Measurements from ENCODE around the gene CRTAC1.
"Not testable (repeated sequence)": the region's sequence is repeated elsewhere in the genome, so short reads cannot be mapped to it uniquely, and the experiment has no call there.

The CRTAC1 gene

DNA sequence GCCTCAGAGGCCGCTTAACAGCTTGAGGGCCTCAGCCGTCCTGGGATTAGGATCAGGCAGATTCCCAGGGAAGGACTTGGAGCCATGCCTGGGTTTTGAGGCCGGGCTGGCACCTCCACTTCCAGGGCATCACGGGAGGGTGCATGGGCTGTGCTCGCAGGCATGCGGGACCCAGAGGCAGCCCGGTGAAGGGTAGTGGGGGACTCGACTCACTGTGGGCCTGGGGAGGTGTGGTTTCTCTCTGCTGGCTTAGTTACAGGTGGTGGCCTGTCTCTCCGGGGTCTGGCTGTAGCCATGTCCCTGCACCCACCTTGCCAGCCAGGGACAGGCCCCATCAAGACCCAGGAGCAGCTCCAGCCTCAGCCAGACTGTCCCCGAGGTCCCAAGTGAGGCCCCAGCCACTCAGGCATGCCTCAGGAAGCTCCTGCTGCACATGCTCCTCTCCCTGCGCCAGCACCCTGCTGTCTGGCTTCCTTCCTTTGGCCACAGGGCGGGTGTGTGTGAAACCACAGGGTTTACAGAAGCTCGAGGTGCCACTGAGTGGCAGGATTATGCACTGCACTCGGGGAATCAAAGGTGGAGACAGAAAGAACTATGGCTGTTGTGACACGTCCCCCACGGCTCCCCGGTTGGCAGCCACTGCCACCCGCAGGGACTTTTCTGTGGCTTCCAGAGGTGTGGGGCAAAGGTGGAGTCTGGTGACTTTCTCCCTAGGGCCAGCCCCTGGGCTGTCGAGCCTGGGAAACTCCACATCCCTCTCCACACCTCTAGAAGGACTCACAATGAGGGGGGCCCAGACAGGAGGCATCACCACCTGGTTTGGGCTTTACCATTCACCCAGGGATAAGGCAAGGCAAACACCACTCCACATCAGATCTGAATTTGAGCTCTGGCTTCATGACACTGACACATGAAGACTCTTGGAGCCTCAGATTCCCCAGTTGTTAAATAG, 161.1 kb downstream of the CRTAC1 start:
- peak; percentile 73 to 77 for DNase-seq (ENCODE audit: low read depth in 2 of 2)

DNA sequence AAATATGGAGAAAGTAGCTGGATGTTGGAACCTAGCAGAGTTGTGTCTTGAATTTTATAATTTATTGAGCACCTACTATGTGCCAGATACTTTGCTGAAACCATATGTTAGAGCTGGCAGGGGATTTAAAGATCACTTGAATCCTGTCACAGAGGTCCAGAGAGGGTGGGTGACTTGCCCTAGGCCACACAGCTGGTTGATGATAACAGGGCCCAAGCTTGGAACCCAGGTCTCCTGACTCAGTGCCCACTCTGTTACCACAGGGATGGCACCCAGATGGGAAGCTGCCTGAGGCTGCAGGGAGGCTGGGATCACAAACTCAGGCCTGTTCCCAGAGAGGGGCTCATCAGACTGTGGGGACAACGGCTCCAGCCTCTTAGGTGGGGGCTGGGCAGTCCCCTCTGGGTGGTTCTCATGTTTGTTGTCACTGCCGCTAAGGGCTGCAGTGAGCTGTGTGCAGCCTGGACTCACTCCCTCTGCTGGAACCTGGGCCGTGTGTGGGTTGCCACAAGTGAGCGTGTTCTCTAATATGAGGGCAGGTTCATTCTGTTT, 162.2 kb downstream of the CRTAC1 start:
- no peak for DNase-seq (ENCODE audit: low read depth in 2 of 2)

DNA sequence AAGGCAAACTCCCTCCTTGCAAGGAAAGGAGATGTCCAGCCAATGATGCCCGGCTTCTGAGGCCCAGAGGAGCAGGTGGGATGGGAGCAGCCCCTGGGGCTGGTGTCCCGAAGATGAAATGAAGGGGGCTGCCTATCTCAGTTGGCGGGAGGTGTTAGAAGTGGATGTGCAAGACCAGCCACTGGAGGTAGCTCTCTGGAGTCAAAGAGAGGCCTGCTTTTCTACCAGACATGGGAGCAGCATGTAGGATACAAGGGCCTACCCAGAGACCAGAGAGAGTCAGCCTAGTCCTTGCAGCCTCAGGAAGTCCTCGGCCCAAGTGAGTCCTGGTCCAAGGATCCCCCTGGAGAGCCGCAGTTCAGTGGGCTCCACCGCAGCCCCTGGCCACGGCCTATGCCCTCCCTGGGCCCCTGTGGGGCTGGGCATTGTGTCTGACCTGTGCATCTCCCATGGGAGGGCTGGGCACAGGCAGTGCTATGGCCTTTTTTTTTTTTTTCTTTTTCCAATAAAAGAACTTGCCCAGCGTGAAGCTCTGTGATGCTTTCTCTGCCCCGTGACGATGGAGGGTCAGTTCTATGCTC, 163.1 kb downstream of the CRTAC1 start:
- no peak for DNase-seq (ENCODE audit: low read depth in 2 of 2)

DNA sequence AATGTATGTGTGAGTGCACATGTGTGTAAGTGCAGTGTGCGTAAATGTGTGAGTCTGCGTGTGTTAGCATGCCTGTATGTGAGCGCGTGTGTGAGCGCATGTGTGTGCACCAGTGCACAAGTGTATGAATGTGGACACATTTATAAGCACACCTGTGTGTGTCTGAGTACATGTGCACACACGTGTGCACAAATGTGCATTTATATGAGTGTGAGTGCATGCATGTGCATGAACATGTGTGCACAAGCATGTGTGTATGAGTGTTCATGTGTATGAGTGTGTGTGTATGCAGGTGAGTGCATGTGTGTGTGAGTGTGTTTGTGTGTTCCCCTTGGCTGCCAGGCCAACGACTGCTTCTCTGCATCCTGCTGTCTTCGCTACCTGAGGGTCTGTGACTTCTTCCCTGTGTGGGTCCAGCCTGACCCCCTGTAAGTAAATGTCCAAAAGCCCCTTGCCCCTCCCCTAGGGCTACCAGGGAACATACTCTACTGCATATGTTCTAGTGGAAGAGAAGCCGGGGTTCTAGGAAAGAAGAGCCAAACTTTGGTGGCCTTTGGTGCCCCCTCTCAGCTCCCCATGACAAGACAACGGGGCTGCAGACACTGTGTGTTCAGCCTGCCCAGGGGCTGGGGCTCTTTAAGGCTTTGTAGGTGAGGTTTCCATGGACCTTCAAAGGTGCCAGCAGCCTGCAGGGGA, 163.7 kb downstream of the CRTAC1 start:
- DNase-seq (ENCODE audit: low read depth in 2 of 2): no peak

DNA sequence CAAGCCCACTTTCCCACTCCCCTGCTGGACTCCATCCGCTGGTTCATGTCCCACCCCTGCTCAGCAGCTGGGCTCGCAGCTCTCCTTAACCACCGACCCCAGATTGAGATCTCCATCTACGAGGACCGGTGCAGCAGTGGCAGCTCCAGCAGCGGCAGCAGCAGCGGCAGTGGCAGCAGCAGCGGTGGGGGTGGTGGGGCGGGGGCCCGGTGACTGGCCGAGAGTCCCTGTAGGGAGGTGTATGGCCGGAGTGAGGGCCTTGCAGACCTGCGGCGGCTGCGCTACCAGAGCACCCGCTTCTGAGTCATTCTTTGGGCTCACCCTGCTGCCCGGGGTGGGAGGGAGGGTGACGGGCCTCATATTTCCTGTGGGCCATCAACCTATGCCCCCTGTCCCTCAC, 164.9 kb downstream of the CRTAC1 start:
- no peak for DNase-seq (ENCODE audit: low read depth in 2 of 2)

DNA sequence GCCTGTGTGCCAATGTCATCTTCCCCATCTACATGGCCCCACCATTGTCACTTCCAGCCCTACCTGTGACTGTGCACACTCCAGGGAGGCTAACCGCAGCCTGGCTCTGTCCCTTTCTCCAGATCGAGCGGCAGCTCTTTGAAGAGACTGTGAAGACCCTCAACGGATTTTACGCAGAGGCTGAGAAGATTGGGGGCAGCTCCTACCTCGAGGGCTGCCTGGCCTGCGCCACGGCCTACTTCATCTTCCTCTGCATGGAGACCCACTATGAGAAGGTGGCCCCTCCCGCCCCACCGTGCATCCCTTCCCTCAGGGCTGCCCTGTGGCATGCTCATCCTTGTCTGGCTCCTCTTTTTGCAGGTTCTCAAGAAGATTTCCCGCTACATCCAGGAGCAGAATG, 166.6 kb downstream of the CRTAC1 start:
- no peak for DNase-seq (ENCODE audit: low read depth in 2 of 2)

DNA sequence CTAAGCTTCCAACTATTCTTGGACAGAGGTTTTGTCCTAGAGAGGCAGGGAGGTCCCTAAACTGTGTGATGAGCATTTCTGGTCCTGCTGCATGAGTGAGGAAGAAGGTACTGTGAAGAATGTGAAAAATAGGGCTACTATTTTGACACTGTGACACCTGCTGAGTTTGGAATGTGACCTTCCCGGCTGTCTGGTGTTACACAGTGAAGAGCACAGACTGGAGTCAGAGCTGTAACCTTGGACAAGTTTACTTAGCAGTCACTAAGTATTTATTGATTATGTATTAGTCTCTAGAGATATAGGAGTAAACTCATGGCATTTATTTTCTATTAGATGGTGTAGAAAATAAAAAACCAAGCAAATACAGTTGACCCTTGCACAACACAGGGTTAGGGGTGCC, 168.5 kb downstream of the CRTAC1 start:
- DNase-seq (ENCODE audit: low read depth in 2 of 2): no peak

DNA sequence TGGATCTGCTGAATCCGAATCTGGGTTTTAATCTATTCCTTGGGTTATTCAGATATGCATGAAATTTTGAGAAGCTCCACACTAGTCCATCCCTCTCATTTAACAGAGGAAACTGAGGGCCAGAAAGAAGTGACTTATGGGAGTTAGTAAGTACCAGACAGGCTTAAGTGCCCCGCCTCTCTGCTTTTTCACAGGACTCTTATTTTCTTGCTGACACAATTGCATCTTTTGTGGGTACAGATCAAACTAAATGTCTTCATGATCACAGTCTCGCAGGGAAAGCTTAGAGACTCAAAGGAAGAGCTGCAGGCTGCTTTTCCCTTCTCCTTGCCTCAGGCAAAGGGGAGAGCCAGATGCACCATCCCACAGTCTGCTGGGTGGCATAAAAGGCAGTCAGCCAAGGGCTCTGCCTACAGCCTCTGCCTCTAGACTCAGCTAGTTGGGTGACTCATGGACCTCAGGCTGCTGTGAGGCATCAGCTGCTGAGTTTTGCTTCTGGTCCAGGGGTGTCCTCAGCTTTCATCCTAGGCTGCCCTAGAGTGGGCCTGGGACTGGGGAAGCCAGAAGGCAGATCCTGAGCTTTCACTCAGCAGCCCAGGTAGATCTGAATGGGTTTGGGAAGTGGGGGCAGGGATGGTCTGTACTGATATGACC, 169.2 kb downstream of the CRTAC1 start:
- no peak for DNase-seq (ENCODE audit: low read depth in 2 of 2)

DNA sequence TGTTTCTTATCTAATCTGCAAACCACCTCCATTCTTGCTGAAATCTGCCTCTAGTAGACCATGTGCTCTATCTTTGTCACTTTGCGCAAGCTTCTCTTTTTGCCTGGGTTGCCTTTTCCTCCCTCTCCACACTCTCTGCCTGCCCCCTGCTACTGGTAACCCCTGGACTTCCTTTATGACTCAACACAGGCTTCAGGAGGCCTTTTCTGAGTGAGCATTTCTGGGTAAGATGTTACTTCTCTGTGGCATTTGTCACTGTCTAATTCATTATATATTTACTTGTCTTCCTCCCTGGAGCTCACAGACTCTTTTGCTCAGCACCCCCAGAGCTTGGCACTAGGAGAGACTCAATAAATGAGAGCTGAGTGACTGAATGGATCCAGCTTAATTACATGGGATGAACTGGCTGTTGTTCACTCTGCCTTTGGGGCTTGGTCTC, 172.4 kb downstream of the CRTAC1 start:
- no peak for DNase-seq (ENCODE audit: low read depth in 2 of 2)

DNA sequence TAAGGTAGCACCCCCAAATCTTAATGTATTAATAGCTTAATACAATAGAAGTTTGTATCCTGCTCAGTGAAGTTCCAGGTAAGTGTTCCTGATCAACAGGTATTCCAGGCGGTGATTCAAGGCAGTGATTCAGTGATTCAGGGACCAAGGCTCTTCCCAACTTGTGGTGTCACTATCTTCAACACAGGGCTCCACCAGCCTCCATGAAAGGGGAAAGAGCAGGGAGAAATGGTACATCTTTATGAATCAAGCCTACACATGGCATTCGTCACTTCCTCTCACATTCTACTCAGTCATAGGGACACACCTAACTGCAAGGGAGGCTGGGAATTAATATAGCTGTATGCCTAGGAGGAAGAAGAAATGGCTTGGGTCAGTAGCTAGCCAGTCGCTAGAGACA, 175.7 kb downstream of the CRTAC1 start:
- DNase-seq (ENCODE audit: low read depth in 2 of 2): no peak

DNA sequence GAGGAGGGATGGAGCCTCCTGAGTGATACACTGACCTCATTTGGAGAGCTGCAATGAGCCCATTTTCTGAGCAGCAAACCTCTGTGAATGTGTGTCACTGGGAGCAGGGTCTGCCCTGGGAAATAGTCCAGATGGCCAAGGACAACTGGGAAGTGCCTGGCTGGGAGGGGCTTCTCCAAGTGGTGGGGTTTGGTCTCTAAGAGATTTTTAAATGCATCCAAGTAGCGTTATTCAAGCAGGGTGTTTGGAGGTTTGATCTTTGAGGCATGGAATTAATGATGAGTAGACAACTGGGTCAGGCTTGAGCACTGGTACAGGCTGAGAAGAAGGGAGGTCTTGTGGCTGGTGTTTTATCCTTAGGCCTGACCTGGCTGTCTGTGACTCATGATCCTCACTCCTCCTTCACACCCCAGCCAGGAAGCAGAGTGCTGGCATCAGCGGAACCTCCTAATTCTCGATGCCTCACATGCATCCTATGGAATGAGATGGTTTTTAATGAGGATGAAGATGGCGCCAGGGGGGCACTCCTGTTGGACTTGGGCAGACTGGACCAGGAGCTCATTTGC, 177.5 kb downstream of the CRTAC1 start:
- no peak for DNase-seq (ENCODE audit: low read depth in 2 of 2)

DNA sequence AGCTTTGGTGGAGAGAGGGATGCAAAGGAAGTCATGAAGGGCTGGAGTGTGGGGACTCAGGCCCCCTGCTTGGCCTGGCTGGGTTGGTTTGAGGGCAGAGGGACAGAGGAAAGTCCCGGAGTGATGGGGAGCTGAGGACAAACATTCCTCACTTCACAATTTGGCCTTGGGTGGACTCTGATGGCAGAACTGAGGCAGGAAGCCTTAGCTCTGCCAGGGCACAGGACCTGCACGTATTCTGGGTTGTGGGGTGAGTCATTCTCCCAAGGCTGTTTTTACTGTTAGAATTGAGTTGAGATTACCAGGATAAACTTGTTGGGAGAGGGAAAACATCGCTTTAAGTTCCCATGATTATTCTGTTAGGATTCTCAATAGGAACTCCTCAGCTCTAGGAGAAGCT, 178.1 kb downstream of the CRTAC1 start:
- no peak for DNase-seq (ENCODE audit: low read depth in 2 of 2)

DNA sequence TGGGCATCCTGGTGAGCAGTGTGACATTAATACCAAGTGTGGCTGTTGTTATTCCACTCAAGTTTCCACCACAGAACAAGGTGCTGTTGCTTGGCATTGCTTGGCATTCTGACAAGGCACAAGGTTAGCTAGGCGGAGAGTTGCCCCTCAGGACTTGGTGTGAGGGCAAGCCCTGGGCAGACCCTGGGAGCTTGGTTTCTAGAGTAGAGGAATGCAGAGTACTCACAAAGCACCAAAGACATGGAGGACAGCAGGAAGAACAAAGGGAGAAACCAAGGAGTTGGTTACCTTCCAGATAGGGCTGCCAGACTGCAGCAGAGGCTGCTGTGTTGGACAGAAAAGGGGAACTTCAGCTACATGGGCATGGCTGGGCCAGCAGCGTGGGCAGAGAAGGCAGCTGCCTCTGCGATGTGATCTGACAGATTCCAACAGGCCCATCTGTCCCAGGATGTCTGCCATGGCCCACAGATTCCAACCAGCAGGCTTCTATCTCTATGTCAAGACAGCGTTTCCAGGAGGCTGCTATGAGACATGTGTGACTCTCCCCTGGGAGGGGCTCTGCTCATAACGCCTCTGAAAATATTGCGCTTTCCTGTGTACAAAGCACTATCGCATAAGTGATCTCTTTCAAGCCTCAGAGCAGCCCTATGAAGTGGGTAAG, 178.9 kb downstream of the CRTAC1 start:
- DNase-seq (ENCODE audit: low read depth in 2 of 2): no peak

DNA sequence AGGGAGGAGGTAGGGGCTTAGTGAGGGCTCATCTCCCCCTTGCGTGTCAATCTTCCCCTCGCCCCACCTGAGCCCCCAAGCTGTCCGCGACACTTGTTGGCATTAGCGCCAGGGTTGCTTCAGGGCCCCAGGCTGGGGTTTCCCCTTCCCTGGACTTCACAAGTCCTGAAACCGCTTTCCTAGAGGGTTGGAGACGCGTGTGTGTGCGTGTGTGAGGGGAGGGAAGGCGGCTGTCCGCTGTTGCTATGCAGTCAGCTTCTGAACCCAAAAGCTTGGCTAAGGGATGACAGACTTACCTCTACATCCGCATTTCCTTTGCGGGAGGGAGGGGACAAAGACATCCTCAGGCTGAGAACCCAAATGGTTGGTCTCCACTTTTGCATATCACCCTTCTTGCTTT, 180.0 kb downstream of the CRTAC1 start:
- no peak for DNase-seq (ENCODE audit: low read depth in 2 of 2)

DNA sequence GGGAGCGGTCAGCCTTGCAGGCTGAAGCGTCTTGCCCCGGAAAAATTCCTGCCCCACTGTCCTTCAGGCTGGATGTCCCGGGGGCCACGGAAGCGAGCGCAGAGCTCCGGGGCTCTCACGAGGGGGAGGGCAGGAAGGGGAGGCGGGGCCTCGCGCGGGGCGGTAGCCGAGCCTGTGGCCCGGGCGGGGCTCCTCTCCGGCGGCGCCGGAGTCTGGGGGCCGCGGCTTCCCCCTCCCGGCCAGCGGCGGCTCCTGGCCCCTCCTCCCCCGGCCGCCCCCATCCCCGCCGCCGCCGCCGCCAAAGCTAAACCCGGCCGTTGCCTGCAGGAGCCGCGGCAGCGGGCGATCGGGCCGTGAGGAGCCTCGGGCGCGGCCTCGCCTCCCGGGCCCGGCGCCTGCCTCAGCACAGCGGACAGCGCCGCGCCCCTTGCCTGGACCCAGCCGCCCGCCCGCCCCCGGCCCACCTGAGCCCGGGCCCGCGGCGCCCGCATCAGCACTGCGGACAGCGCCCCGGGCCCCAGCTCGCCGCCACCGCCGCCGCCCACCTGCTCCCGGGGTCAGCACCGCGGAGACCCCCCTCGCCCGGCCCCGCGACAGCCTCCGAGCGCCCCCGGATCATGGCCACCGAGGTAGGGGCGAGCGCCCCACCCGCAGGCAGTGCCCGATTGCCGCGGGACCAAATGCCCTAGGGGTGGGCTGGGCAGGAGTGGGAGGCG, 180.6 kb downstream of the CRTAC1 start, which contains the start of gene GOLGA7B:
GOLGA7B (plus strand) TSS at position 157 of the 716 bp plus-strand sequence; CDS start at position 618, 461 bp downstream.
- peak; percentile 21 to 62 for DNase-seq (ENCODE audit: low read depth in 2 of 2)

DNA sequence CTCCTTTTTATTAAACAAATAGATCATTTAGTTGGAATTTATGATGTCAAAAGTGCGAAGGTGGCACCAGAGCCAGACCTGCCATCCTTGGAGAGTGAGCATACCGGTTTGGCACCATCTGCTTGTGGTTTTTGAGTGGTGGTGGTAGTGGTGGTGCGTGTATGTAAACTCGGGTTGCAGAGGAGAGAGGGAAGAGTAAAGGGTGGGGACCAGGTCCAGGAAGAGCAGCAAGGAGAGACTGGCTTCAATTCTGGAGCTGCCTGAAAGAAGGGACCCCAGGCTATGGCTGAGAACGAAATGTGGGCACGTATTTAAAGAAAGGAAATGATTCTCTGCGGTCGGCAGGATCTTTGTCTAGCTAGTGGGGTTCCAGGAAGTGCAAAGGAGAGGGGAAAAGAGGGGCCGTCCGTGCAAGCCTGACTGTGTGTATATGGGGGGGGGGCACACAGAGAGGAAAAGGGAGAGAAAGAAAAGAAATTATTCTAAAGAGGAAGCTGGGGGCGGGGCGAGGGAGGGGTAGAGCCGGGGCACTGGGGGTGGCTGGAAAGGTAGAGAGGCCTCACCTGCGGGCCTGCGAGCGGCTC, 181.2 kb downstream of the CRTAC1 start:
- peak in 1 of 2 donors; percentile 15 for DNase-seq (ENCODE audit: low read depth in 2 of 2)

DNA sequence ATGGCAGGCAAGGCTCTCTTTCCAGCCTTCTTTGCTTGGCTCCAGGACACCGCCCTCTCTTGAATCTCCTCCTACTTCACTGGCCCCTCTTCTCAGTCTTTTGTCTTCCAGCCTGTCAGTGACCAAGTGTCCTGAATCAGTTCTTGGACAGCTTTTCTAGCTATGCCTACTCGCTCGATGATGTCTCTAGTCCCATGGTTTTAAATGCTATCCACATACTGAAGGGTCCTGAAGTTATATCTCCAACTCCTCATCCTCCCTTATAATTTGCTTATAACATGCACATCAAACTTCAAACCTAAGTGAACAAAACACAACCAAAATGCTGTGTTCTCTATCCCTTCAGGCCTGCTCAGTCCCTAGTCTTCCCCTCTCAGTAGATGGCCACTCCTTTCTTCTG, 185.7 kb downstream of the CRTAC1 start:
- DNase-seq (ENCODE audit: low read depth in 2 of 2): no peak

DNA sequence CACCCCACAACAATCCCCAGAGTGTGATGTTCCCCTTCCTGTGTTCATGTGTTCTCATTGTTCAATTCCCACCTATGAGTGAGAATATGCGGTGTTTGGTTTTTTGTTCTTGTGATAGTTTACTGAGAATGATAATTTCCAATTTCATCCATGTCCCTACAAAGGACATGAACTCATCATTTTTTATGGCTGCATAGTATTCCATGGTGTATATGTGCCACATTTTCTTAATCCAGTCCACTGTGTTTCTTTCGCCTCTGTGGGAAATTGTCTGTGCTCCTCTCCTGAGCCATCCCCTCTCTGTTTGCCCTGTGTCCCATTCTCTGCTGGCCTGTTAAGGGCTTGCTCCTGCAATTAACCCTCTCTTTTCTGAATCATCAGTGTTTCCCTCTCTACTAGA, 186.4 kb downstream of the CRTAC1 start:
- not testable (repeated sequence) for DNase-seq (ENCODE audit: low read depth in 2 of 2)

DNA sequence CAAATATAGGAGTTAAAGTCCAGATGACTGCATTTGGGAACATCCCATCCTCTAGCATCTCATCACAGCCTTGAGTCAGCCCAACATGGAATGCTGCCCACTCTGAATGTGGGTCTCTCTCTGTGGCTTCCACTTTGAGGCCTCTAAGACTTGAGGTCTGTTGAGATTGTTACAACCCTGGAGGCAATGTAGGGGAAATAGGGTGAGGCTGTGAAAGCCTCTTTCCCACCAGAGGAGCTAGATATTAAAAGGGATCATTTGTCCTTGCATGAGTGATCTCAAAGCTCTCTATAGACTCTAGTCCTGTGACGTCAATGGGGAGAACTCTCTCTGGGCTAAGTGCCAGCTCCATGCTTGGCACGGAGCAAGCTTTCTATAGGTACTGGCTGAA, 187.1 kb downstream of the CRTAC1 start:
- no peak for DNase-seq (ENCODE audit: low read depth in 2 of 2)

Data from stimulated activated CD8-positive, alpha-beta memory T cell treated with anti-CD3 and anti-CD28 coated beads, Interleukin-7, amount 100 ng/mL, for 4 hours (primary cell).